Immature natural killer cell (primary cell): ENCODE measurements around the gene RAB20. TPM values are rescaled to one million over a fixed set of nuclear protein-coding genes. Genes with fewer than 3 reads are reported as not detected.

ENCODE experiments used
- DNase-seq, 3 donors: peaks; one replicate each; pipeline ENCODE4 v3.0.0; 2022; ENCODE audit warnings: mixed read lengths in 1 of 3
- H3K27ac Mint-ChIP-seq, 6 donors: one replicate each; pipeline ENCODE4 v1.8.0; 2020; ENCODE audit warnings: mixed read lengths in 6 of 6, mild to moderate bottlenecking in 5 of 6, inconsistent platforms in 4 of 6, moderate library complexity in 3 of 6
- H3K27me3 Mint-ChIP-seq, 3 donors: one replicate each; pipeline ENCODE4 v1.8.0; 2020 to 2021; ENCODE audit warnings: low read depth in 3 of 3, mild to moderate bottlenecking in 3 of 3, mixed read lengths in 3 of 3, moderate library complexity in 3 of 3, inconsistent platforms in 1 of 3
- H3K36me3 Mint-ChIP-seq, 3 donors: one replicate each; pipeline ENCODE4 v1.8.0; 2020; ENCODE audit warnings: mixed read lengths in 3 of 3, inconsistent platforms in 2 of 3, mild to moderate bottlenecking in 2 of 3
- H3K4me1 Mint-ChIP-seq, 2 donors: one replicate each; pipeline ENCODE4 v1.8.0; 2020; ENCODE audit warnings: inconsistent platforms in 2 of 2, mild to moderate bottlenecking in 2 of 2, mixed read lengths in 2 of 2, moderate library complexity in 1 of 2
- H3K4me3 Mint-ChIP-seq, 5 donors: one replicate each; pipeline ENCODE4 v1.8.0; 2020; ENCODE audit warnings: mild to moderate bottlenecking in 5 of 5, mixed read lengths in 5 of 5, inconsistent platforms in 3 of 5, moderate library complexity in 3 of 5
- H3K9me3 Mint-ChIP-seq, 6 donors: one replicate each; pipeline ENCODE4 v1.8.0; 2020; ENCODE audit warnings: mild to moderate bottlenecking in 6 of 6, mixed read lengths in 6 of 6, inconsistent platforms in 4 of 6, moderate library complexity in 3 of 6
- polyA plus RNA-seq, 3 donors: library from polyadenylated mRNA; unstranded; fragments of 300-500 nt; fragmentation: Illumina TruSeq; gene quantifications; one replicate each; pipeline ENCODE4 v1.2.3, GENCODE V29; 2021

The RAB20 gene
- polyA plus RNA-seq, 3 donors from 2014 or later, result 0.39 to 2.7 (median 0.52) TPM

DNA sequence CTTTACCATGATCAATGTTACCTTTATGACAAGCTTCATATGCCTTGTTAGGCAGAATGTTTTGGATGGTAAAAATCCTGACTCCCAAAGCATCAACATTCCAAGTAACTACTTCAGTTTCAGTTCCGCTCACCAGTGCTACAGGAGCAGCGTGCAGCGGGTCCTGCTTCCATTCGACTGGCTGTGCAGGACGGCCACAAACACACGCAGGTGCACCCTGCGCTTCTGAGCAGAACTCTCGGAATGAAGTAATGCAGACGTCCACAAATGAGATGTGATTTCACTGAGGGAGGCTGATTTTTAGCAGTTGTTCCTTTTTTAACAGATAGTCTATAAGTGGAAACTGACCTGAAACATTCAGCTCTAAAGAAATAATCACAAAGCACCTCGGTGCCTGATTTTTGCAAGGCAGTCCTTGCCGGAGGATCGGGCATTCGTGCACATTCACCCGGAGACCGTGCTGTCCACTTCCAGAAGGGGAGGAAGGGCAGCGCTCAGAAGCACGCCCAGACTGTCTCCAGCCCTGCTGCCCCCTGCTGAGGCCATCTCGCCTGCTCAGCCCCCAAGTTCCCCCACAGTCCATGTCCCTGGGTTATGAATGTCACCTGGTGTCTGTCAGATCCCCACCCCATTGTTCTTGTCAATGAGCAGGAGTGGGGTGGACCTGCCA lies 85.8 kb downstream of the RAB20 start:
- Mint-ChIP-seq H3K4me1 (peaks cover 0 to 2% of the 10 kb centered on the region in 2 donors), H3K27ac (no peak overlapping the region), H3K4me3 (no peak overlapping the region), H3K36me3 (no peaks in the 10 kb centered on the region), H3K9me3 (no peaks in the 10 kb centered on the region), H3K27me3 (peaks cover 1 to 8% (median 2%) of the 10 kb centered on the region in 3 donors)
- DNase-seq, result no peak

DNA sequence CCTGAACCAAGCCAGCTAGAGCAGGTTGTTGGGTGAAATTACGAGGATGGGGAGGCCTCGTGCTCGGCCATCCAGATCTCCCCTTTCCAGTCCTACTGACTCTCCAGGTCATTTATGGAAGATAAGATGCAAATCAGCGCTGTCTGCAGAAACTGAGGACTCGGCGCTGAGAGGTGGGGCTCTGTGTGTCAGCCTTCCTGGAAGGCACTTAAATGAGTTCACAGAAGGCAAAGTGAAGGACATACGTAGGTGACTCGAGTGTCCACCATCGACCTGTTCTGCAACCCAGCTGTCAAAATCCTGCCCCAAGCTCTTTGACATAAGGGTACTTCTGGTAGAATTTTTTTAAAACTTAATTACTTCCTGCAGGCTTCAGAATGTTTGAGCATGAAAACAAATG lies 86.4 kb downstream of the RAB20 start:
- H3K27me3 Mint-ChIP-seq, result peaks cover 1 to 11% (median 2%) of the 10 kb centered on the region in 3 donors
- no peak for DNase-seq
- H3K27ac Mint-ChIP-seq, result no peak overlapping the region
- H3K36me3 Mint-ChIP-seq, result no peaks in the 10 kb centered on the region
- H3K4me1 Mint-ChIP-seq, result peaks cover 0 to 2% of the 10 kb centered on the region in 2 donors
- no peak overlapping the region for H3K4me3 Mint-ChIP-seq
- H3K9me3 Mint-ChIP-seq, result no peaks in the 10 kb centered on the region

DNA sequence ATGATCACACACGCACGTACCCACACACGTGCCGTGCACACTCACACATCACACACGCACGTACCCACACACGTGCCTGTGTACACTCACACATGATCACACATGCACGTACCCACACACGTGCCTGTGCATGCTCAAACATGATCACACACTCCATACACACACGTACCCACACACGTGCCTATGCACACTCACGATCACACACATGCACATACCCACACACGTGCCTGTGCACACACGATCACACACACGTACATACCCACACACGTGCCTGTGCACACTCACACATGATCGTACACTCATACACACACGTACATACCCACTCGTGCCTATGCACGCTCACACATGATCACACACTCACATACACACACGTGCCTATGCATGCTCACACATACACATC lies 86.8 kb downstream of the RAB20 start:
- Mint-ChIP-seq H3K4me3 (no peak overlapping the region), H3K4me1 (peaks cover 0 to 2% of the 10 kb centered on the region in 2 donors), H3K27me3 (peaks cover 1 to 11% (median 2%) of the 10 kb centered on the region in 3 donors), H3K9me3 (no peaks in the 10 kb centered on the region), H3K36me3 (no peaks in the 10 kb centered on the region), H3K27ac (no peak overlapping the region)
- DNase-seq, result no peak

Other genes starting within 250 kb of the RAB20 start
- gene NAXD, start 53.8 kb upstream of the RAB20 start, polyA plus RNA-seq, result 10 to 100 TPM in 1 of 3 donors, 1 to 10 TPM in 2; 4.4 to 13.4 (median 7.7) TPM
- gene CARS2, start 144.4 kb upstream of the RAB20 start, polyA plus RNA-seq, result 10 to 100 TPM; 40.8 to 54.5 (median 40.8) TPM
- 10 to 100 TPM; 12.6 to 20.1 (median 17.6) TPM for gene ING1, start 152.0 kb upstream of the RAB20 start, polyA plus RNA-seq